HG02623 (cell line): ENCODE data around the gene RPL22.
"Not testable (repeated sequence)": the region's sequence is repeated elsewhere in the genome, so short reads cannot be mapped to it uniquely, and the experiment has no call there.

Experiments used
- ATAC-seq: cut with Tn5 transposase; IDR thresholded peaks from one replicate; pipeline ENCODE4 v1.9.1; 2021; ENCODE audit warnings: moderate library complexity; ENCODE audit not compliant: unreplicated experiment

The RPL22 gene

GRCh38 chr1:6234502-6235295, 35.3 kb upstream of the RPL22 start:
- no peak for ATAC-seq

- no peak for ATAC-seq
Measured at GRCh38 chr1:6233376-6233775, 34.0 kb upstream of the RPL22 start.

- ATAC-seq: no peak
Measured at GRCh38 chr1:6225651-6226050, 26.3 kb upstream of the RPL22 start.

DNA sequence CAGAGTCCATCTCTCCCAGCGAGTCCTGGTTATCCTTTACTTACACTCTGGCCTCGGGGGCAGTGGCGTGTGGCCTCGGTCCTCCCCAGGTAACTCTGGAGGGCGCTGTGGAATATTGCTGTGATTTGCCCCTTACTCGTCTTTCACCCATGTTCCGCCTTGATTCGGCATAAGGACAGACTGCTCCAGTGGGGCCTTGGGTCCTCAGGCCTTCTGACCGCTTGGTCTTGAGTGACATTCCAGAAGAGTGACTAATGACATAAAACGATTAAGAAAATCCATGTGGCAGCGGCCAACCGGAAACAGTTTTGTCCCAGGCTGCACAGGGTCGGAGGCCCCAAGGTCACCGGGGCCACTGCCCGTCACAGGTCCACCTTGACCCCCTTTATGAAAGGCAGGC, 25.3 kb upstream of the RPL22 start:
- no peak for ATAC-seq

DNA sequence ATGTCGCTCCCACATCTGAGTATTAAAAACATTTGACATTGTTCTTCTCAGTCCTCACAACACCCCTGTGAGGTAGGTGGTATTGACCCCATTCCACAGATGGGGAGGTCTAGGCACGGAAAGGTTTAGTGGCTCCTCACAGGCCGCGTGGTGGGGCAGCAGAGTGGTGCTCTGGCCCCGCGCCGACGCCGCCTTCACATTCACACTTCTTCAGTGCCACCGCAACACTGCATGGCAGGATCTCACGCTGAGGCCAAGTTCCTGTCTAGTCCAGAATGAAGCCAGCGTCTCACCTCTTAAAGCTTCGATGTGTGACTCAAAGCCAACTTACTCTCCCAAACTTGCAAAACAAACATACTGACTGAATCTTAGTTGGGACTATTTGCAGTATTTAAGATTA, 24.2 kb upstream of the RPL22 start:
- no peak for ATAC-seq

- ATAC-seq: no peak
Measured at GRCh38 chr1:6222636-6223035, 23.2 kb upstream of the RPL22 start.

GRCh38 chr1:6221210-6221784, 21.9 kb upstream of the RPL22 start:
- no peak for ATAC-seq

GRCh38 chr1:6220236-6220635, 20.8 kb upstream of the RPL22 start:
- no peak for ATAC-seq

- ATAC-seq: not testable (repeated sequence)
Measured at GRCh38 chr1:6219641-6220040, 20.2 kb upstream of the RPL22 start.

DNA sequence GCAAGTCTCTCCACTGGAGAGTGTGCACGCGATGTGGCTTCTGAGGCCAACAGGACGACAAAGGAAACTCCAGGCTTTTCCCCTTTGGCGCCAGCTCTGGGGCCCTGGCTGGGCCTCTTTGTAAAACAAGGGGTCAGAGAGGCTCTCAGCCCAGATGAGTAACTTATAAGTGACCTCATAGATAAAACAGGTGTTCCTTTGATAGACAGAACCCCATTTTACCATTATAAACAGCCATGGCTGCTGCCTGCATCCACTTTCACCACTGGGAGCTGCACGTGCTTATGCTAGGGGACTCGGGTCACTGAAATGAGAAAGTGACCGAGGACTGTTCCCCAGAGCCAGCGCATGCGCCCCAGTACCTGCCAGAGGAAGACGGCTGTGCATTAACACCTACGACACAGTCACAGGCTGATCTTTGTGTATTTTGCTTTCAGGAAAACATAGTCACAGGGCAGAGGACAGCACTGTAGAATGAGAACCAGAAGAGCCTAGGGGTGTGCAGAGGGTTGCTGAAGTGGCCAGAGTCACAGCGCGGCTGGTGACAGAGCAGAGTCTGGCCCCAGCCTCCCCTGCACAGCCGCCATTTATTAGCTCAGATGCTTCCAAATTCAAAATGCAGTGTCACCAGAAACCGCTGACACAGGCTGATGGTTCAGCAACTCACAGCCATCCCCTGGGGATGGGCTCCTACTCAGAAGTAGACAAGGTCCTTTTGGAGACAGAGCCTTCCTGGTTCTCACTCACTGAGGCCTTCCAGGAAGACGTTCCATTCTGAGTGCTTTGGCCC, 19.2 kb upstream of the RPL22 start:
- no peak for ATAC-seq

DNA sequence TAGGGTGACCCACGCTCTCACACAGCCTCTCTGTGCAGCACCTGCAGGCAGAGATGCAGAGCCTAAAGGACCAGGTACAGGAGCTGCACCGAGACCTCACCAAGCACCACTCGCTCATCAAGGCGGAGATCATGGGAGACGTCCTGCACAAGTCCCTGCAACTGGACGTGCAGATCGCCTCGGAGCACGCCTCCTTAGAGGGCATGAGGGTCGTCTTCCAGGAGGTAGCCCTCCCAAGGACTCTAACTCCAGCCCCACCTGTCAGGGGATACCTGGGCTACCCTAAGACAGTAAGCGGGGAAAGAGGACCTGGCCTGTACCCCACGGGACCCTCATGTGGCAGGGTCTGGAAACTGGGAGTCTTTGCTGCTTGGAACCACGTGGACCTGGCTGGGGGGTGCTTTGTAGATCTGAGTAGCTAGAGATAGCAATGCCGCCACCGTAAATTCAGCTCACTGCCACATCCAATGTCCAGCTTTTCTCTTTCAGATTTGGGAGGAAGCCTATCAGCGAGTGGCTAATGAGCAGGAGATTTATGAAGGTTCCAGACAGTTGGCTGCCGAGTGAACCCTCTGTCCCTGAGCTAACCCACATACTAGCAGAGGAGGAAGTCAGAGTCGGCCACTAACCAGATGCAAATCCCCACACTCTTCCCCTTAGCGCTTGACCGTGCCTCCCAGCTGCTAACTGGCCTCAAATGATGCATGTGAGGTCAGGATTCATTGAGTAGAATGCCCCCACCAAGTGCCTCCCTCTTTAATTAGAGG, 13.0 kb upstream of the RPL22 start:
- no peak for ATAC-seq

DNA sequence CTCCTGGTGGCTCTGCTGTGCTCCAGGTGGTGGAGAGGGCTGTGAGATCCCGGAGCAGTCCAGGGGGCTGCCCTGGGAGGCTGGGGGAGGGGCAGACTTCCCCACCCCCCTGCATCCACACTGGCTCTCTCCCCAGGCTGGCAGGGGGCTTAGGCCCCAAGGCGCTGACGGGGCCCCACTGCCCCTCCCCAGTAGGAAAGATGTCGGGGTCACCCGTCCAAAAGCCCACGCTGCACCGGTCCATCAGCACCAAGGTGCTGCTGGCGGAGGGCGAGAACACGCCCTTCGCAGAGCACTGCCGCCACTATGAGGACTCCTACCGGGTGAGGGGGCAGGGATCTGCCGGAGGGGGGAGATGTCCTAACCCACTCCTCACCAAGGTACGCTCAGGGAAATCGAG, 12.3 kb upstream of the RPL22 start:
- ATAC-seq: no peak

DNA sequence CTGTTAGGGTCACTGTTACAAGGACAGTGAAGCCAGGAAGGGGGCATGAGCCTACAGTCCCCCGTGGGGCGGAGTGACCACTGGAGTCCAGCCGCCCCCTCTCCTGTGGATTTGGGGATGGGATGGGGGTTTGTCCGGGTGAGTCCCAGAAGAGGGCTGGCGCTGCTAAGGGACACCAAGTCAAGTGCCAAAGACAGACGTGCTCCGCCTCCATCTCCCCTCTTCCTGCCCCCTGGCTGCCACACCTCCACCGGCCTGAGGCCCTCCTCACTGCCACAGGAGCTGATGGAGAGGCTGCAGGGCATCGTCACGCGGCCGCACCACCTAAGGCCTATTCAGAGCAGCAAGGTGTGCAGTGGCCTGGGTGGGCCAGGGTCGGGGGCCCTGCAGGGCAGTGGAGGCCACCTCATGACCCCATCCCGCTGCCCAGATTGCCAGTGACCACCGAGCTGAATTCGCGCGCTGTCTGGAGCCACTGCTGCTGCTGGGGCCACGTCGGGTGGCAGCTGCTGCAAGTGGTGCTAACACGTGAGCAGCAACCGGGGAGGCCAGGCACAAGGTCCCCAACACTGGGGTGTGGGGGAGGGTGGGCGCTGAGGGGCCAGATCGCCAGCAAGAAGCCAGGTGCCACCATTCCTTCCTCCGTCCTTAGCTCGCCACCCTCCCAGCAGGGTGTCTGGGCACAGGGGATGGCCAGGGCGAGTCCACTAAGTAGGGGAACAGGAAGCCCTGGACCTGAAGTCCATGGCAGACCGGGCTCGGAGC, 11.4 kb upstream of the RPL22 start:
- ATAC-seq: no peak

GRCh38 chr1:6209661-6210580, 10.5 kb upstream of the RPL22 start:
- no peak for ATAC-seq

DNA sequence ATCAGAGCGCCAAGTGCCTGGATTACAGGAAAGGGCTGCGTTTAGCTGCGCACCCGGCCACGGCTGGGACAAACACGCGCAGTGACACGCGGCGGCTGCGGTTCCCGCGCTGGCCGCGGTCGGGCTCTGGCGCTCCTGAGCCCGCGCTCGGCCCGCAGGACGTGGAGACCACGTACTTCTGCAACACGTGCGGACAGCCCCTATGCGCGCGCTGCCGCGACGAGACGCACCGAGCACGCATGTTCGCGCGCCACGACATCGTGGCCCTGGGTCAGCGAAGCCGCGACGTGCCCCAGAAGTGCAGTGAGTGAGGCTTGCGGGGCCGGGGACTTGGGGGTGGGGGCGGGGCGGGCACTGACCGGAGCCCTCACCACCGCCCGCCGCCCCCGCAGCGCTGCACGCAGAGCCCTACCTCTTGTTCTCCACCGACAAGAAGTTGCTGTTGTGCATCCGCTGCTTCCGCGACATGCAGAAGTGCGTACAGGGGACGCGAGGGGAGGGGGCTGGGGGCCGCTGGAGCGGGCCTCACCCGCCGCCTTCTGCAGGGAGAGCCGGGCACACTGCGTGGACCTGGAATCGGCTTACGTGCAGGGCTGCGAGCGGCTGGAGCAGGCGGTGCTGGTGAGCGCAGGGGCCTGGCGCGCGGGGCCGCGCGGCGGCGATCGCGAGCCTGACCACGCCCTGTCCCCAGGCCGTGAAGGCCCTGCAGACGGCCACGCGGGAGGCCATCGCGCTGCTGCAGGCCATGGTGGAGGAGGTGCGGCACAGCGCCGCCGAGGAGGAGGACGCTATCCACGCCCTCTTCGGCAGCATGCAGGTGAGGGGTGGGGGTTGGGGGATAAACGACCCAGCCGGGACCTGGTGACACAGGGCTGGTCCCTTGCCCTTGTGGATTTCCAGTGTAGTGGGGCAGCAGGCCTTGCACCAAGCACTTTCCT, 9.6 kb upstream of the RPL22 start:
- no peak for ATAC-seq

GRCh38 chr1:6207921-6208320, 8.5 kb upstream of the RPL22 start:
- ATAC-seq: no peak

- no peak for ATAC-seq
Measured at GRCh38 chr1:6207075-6207885, 7.9 kb upstream of the RPL22 start.

DNA sequence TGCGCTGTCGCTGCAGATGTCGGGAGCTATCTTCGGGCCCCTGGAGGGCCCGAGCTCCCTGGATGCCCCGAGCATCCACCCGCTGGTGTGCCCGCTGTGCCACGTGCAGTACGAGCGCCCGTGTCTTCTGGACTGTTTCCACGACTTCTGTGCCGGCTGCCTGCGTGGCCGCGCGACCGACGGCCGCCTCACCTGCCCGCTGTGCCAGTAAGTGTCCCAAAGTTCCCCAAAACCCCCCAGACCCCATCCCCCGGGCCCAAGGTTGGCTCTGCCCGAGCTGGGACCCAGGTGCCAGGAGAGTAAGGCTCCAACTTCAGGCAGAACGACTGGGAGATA, 7.1 kb upstream of the RPL22 start:
- no peak for ATAC-seq
